NOMO-1 (cell line): ENCODE results near the gene EBF3.
"Not testable (repeated sequence)": the region's sequence is repeated elsewhere in the genome, so short reads cannot be mapped to it uniquely, and the experiment has no call there.

ENCODE experiments used
- DNase-seq, 2 experiments: peaks; one replicate each; lab custom pipeline; 2025; ENCODE audit not compliant: unreplicated experiment in 2 of 2; lab: John Stamatoyannopoulos, UW

EBF3 gene

GRCh38 chr10:129929343-129930292 is 34.5 kb downstream of the EBF3 start:
- no peak for DNase-seq

- no peak for DNase-seq
Observed at GRCh38 chr10:129927351-129928120, 36.5 kb downstream of the EBF3 start.

GRCh38 chr10:129926066-129927055 is 37.7 kb downstream of the EBF3 start:
- DNase-seq: no peak

GRCh38 chr10:129924375-129925085 is 39.5 kb downstream of the EBF3 start:
- DNase-seq: no peak

DNA sequence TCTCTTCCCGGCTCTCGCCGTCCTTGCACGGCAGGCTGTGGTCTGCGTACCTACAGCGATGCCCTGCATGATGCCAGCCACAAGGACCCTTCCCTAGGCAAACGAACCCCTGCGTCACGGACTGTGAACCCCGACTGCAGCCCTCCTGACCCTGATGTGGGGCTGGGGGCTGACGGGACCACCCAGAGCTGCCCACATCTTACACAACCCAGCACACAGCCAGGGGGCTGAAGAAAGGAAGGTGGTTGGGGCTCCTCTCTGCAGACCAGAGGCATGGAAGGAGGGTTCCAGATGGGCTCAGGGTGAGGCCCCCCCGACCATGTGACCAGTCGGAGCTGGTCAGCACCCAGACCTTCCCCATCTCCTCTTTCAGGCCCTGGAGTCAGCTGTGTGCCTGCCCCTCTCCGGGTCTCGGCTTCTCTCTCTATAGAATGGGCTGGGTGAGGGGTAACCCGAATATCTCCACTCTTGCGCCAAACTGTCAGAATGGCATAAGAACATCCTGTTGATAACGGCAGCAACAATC is 41.4 kb downstream of the EBF3 start:
- no peak for DNase-seq

DNA sequence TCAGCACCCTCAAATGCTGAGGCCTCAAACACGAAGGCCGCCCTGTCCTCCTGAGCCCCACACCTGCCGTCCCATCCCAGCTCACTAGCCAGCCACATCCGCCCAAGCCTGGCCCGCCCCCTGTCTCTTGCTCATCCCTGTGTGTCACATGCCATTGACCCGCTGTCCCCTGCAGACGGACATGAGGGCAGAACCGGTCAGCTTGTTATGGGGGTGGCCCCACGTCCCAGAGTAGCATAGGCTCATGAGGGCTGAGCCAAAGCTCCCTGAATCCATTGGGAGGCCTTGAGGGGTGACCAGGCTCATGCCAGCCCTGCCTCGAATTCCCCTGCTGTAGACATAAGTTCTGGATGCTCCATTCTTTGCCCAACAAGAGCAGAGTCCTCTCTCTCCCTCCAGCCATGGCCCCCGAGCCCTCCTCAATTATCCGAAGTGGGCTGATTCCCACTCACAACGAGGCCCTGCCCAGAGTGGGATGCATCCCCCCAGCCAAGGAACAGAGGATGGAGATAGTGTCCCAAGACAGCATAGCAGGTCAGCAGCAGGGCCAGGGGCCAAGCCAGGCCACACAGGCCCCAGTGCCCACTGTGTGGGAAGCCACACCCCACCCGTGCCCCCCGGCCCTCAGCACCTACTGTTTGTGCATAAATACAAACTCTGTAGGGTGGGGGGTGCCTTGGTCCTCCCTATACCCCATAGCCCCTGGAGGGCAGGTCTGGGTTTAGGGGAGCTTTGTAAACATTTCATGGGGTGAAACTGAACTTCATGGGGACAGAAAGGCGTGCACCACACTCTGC is 42.1 kb downstream of the EBF3 start:
- no peak for DNase-seq

- DNase-seq: no peak
Observed at GRCh38 chr10:129921065-129921670, 42.9 kb downstream of the EBF3 start.

- DNase-seq: not testable (repeated sequence)
Observed at GRCh38 chr10:129920187-129920586, 43.9 kb downstream of the EBF3 start.

DNA sequence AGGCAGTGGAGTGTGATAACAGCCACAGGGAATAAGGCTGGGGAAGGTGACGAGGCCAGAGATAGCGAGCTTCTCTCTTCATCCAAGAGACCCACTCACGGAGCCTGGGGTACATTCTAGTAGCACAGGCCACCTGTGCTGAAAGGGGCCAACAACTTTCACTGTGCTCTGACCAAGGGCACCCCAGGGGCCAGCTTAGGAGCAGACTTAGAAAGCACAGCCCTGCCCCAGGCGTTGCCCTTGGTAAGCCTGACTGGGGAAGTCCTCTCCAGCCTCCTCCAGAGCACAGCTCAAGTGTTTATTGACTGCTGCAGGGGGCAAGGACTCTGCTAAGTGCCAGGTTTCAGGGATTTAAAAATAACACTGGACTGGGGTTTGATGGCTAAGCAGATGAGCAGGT is 44.7 kb downstream of the EBF3 start:
- no peak for DNase-seq

DNA sequence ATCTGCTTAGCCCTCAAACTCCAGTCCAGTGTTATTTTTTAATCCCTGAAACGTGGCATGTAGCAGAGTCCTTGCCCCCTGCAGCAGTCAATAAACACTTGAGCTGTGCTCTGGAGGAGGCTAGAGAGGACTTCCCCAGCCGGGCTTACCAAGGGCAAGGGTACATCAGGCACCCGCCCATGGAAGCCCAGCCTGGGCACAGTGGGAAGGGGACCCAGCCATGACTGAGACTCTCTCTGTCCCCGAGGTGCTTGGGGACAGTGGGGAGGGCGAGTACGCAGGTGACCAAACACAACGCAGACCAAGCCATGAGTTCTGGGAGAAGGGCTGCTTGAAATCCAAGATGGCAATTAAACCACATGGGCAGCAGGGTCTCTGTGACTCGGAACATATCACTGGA is 45.2 kb downstream of the EBF3 start:
- no peak for DNase-seq

DNA sequence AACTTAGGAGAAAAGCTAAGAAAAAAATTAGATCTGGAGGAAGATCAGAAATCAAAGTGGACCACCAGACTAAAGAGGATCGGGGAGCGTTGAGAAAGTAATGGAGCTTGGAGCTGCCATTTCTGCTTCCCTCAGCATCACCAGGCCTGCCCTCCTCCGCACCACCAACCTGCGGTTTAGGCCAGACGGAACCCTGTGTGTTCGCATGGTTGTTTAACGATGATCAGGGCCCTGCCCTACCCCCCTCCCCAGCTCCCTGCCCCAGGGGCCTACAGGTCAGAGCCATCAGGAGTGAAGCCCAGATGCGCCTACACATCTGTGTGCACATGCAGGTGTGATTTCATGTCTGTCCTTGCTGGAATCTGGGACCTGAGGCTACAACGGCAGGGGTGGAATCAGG is 45.7 kb downstream of the EBF3 start:
- DNase-seq: no peak

DNA sequence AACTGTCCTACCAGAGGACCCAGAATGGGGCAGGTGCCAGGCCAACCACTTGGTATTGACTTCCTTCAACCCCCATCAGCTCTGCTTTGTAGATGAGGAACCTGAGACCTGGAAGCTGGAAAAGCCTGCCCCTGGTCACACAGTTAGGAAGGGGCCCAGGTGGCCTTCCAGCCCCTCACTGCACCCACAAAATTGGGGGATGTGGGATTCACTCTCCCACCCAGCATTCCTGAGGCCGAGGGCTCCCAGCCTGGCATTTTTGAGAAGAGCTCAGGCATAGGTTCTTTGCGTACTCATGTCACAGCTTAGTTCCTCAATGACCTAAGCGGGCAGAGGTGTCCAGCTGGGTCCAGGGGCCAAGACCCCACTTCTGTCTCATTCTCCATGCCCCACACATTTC is 46.1 kb downstream of the EBF3 start:
- DNase-seq: no peak

DNA sequence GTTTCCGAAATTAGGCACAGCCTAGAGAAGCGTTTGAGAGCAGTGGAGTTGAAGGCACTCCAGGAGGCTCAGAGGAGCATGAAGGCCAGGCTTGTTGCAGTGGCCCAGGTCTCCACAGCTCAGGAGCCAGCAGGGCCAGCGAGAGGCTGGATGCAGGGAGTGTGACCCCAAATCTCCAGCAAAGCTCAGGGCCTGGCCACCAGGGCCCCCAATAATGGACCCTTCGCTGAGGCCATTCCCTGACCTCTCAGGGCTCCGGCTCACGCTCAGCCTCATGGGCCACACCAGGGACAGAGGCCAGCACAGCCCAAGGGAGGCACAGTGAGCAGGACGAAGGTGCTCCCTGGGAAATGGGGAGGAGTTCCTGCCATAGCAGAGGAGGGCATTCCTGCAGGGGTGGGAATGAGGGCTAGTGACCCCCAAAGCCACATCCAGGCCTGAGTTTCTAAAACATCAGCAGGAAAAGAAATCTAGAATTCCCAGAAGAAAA is 47.5 kb downstream of the EBF3 start:
- no peak for DNase-seq

DNA sequence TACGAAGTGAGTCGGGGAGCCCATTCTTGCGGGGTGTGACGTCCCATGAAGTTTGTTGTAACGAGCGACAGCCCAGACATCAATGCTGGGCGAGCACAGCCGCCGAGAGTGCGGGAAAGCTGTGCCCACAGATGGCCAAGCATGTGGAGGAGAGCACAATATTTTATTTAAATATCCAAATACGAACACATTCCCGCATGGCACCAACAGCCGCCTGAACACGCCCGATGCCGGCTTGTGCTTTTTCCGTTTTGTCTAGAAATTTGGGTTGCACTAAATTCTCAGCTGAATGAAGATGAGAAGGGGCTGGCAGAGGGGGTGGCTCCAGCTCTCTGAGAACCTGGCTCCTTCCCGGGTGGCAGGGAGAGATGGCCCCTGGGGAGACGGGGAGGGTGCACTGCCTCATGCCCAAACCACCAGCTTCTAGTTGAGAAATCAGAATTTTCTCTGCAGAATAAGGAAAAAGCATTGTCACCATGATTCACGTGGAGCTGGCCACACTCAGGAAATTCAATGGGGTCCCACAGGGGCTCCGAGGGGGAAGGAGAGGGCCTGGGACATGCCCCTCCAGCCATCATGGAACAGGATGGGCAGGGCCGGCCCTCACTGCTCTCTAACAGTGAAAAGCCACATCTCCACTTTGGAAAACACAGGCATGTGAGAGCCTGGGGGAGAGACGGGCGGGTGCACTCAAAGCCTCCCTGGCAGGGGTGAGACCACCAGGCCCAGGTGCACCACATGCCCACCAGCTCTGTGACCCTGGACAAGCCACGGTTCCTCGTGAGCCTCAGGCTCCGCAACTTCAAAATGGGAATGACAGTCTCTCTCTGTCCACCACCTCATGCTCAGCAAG is 48.3 kb downstream of the EBF3 start:
- no peak for DNase-seq

DNA sequence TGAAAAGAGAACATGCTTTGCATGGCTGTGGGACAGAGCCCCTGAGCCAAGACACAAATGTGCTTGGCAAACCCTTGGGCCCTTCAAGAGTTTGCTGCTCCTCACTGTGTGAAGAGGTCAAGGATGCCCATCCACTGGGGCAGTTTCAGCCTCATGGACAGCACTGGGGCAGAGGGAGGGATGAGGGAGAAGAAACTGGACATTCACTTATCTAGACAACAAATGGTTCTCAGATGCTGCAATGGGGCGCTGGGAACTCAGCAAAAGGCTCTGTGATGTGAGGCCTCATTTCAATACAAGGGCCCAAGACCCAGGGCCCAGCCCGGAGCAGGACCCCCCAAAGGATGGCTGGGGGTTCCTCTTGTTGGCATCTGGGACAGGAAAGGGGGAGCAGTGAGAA is 49.1 kb downstream of the EBF3 start:
- no peak for DNase-seq

GRCh38 chr10:129914153-129914855 is 49.8 kb downstream of the EBF3 start:
- no peak for DNase-seq
